Breast epithelium (tissue), 3 donors: ENCODE measurements around the gene GOSR1.
"Not testable (repeated sequence)": the region's sequence is repeated elsewhere in the genome, so short reads cannot be mapped to it uniquely, and the experiment has no call there.

ENCODE experiments used
- POLR2A ChIP-seq: fragments of 450-650 bp; IDR thresholded peaks from one replicate; pipeline ENCODE4 v1.6.1; 2016; ENCODE audit warnings: antibody characterized with exemption, mild to moderate bottlenecking, moderate library complexity
- POLR2AphosphoS5 ChIP-seq, 3 donors: sonication (generic); formaldehyde crosslinking; IDR thresholded peaks; one replicate each; pipeline ENCODE4 v1.6.1; 2017; ENCODE audit warnings: antibody characterized with exemption in 3 of 3
- TF ChIP-seq, protein P1 (sequence below), 3 donors: fragments of 450-650 bp; IDR thresholded peaks; one replicate each; pipeline ENCODE4 v1.5.1; 2016 to 2017; ENCODE audit warnings: antibody characterized with exemption in 3 of 3, mild to moderate bottlenecking in 3 of 3, moderate library complexity in 3 of 3

DNA sequence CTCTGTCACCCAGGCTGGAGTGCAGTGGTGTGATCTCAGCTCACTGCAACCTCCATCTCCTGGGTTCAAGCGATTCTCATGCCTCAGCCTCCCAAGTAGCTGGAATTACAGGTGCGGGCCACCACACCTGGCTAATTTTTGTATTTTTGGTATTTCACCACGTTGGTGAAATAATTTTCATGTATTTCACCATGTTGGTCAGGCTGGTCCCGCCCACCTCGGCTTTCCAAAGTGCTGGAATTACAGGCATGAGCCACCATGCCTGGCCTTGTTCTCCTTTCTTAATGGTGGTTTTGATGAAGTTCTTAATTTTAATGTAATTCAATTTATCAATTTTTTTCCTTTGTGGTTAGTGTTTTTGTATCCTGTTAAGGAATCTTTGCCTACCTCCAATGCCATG lies 51.5 kb downstream of the GOSR1 start:
- TF ChIP-seq, protein P1, sequence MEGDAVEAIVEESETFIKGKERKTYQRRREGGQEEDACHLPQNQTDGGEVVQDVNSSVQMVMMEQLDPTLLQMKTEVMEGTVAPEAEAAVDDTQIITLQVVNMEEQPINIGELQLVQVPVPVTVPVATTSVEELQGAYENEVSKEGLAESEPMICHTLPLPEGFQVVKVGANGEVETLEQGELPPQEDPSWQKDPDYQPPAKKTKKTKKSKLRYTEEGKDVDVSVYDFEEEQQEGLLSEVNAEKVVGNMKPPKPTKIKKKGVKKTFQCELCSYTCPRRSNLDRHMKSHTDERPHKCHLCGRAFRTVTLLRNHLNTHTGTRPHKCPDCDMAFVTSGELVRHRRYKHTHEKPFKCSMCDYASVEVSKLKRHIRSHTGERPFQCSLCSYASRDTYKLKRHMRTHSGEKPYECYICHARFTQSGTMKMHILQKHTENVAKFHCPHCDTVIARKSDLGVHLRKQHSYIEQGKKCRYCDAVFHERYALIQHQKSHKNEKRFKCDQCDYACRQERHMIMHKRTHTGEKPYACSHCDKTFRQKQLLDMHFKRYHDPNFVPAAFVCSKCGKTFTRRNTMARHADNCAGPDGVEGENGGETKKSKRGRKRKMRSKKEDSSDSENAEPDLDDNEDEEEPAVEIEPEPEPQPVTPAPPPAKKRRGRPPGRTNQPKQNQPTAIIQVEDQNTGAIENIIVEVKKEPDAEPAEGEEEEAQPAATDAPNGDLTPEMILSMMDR (IDR thresholded peaks at IDR 0.05) = not testable (repeated sequence)
- TF ChIP-seq POLR2A; POLR2AphosphoS5 (IDR thresholded peaks at IDR 0.05): not testable (repeated sequence)
